Stimulated activated CD4-positive, alpha-beta T cell treated with anti-CD3 and anti-CD28 coated beads, Interleukin-2, amount 100 ng/mL, for 4 hours (primary cell): Measurements from ENCODE around the gene HLA-DRB1.
"Not testable (repeated sequence)": the region's sequence is repeated elsewhere in the genome, so short reads cannot be mapped to it uniquely, and the experiment has no call there.

Experiments
- DNase-seq: peaks from one replicate; pipeline ENCODE4 v3.0.0-alpha.2; 2020; ENCODE audit warnings: low read depth

Gene HLA-DRB1

DNA sequence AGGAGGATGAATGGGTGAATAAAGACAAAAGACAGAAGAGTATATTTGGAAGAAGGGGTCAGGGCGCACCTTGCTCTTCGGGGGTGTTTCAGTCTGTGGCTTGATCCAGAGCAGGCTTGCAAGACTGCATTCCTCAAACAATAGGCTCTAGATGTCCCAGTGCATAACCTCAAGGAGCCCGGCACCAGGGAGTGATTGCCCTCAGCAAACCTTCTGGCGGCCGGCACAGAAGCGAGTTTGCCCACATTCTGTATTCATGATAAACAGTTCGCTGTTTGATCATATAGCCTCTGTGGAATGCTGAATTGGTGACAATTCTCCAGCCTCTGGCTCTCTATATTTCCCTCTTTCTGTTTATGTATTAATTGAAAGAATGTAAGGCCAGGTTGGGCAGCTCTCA, 29.9 kb downstream of the HLA-DRB1 start:
- no peak for DNase-seq

DNA sequence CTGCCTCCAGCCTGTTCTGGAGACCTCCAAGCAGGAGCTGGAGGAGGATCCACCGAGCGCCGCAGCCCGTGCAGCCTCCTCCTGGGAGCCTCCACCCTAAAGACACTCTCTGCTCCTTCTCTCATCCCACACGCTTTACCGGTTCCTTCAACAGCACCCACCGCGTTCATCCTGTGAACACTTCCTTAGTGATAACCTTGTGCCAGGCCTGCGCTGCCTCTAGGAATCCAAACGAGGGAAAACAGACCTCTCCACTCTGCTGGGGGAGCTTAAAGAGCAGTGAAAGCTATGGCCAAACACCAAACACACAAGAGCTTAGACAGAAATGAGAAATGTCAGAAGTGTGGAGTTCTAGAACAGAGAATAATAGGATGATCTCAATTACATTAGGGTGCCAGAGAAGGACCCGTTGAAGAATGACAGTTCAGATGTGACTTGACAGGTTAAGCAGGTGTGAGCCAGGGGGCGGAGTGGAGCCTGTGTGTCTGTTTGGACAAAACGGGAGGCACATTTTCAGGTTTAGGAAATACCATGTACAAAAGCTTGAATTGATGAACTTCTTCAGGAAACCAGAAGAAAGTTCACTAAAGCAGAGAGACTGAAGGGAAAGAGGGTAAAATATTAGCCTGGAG, 31.1 kb downstream of the HLA-DRB1 start:
- DNase-seq, result no peak

DNA sequence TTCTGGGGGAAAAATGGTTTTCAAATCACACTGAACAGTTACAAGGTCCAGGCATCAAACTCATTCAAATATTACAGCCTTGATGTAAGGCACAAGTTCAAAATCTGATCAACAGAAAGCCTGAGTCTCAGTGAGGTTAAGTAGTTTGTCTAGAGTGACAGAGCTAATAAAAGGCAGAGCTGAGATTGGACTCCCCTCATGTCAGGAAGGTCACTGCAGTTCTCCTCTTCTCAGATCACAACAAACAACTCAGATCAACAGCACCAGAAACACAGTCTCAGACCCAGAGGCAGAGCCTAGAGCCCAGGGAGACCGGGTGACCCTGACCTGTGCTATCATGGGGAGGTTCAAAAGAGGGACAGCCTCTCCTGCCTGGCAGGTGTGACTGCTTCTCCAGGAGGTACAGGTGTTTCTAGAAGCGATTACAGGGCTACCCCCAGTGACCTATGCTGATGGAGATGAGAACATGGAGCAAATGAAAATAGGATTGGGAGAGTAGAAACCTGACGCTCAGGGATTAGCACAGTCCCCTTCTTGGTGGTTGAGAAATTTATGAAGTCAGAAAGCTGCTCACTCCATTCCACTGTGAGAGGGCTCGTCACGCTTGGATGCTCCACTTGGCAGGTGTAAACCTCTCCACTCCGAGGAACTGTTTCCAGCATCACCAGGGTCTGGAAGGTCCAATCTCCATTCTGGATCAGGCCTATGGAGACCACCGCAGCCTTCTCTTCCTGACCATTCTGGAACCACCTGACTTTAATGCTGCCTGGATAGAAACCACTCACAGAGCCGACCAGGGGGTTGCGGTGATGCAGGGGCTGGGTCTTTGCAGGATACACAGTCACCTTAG, 35.3 kb downstream of the HLA-DRB1 start:
- no peak for DNase-seq

DNA sequence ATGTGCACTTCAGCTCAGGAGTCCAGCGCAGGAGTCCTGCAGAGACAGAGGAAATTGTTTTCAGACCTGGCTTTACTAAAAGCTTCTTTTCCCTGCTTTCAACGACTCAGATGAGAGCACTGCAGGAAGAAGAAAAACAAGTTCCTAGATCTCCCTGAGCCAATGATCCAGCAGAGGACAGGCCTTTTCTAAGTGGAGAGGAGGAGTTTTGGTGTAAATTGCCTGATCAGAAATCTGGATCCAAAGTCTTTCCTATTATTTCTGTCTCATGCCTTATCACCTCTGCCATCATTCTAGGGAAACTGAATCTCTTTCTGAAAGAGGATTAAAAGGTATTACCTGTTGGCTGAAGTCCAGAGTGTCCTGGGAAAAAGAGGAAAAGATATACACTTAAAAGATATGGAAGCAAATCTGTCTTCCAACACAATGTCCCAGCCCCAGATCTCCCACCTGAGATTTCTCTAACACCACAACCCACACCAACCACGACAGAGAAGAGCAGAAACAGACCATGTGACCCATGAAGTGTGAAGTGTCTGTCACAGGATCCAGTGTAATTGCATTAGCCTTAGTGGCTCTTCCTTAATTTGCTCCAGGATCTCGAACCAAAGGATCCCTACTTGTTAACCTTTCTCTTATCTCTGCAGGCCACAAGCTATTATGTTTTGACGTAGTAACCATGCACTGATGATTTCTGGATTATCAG, 36.5 kb downstream of the HLA-DRB1 start:
- no peak for DNase-seq

DNA sequence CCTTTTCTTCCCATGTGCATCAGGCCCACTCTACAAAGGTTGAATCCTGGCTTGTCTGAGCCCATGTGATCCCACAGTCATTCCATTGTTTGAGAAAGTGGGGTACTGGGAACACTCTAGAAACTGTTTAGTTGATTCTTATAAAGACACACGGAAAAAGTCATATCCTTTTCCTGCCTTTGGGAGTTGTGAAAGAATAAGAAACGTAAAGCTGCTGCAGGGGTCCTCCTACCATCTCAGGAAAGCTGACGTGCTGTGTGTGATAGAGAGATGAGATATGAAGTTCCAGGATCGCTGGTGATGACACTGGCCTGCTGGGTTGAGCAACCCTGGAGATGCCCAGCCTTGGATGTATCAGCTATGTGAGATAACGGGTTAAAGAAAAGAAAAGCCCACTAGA, 38.2 kb downstream of the HLA-DRB1 start:
- no peak for DNase-seq

DNA sequence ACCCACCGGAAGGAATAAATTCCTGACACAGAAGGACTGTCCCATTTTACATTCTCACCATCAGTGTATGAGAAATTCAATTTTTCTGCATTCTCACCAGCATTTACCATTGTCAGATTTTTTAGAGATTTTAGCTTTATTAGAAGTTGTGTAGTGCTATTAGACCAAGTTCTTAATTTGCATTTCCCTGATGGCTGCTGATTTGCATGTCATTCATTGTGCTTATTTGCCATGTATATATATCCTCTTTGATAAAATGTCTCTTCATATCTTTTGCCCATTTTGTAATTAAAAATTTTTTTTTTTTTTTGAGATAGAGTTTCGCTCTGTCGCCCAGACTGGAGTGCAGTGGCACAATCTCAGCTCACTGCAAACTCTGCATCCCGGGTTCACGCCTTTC, 49.8 kb downstream of the HLA-DRB1 start:
- DNase-seq, result no peak

DNA sequence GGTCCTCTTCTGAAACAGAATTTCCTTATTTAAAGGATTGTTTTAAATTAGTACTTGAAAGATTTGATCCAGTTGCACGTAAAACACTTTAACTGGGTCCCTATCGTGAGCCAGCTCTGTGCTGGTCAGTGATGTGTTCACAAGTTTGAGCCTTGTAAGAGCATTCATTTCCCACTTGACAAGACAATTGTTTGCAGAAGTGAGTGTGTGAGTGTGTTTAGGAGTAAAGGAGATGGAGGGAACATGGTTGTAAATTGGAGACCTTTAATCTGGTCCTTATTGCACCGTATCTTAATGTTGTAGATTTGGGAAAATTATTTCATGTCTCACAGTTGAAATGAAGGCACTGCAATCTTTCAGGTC, 59.2 kb downstream of the HLA-DRB1 start:
- DNase-seq, result not testable (repeated sequence)

DNA sequence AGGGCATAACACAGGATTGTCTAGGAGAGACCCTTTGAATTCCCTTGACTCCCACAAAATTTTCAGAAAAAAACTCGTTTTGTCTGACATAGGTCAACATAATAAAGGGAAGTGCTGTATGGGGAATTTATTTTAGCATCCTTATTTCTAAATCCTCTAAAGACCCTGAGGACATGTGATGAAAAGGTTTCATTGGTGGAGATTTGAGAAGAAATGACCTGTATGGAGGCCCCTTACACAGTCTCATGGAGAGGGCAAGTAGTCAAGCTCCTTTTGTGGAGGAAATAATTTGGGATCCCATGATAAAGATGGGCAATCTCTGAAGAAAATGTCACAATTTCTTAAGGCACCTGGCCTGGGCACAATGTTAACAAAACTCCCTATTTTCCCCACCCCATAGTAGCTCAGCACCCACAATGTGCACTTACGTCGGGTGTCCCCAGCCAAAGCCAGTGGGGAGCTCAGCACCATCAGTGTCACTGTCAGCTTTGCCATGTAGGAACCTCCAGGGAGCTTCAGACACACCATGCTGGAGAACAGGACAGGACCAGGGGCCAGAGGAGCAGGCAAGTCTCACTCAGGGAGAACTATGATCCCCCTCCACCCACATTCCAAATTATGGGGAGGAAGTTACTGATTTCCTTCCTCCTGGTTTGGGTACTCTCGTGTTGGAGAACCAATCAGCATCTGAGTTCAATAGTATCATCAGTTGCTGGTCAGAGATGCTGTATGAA, 59.8 kb downstream of the HLA-DRB1 start, which contains the start of gene HLA-DRB5:
HLA-DRB5 (minus strand) TSS at position 591 of the 734 bp plus-strand sequence; CDS start at position 528, 63 bp downstream.
- no peak for DNase-seq
